Mucosa of descending colon (tissue), 3 donors: Measurements from ENCODE around the gene EYA2. TPM values are rescaled to one million over a fixed set of nuclear protein-coding genes. Genes with fewer than 3 reads are reported as not detected.

Source experiments
- ATAC-seq: fragments of 200-7000 bp; cut with Tn5 transposase; one replicate; pipeline ENCODE4 v1.9.1; 2020; ENCODE audit warnings: mild to moderate bottlenecking, moderate library complexity
- DNase-seq, 3 donors: peaks; one replicate each; pipeline ENCODE4 v3.0.0-alpha.2; 2020
- H3K36me3 ChIP-seq: fragments of 200-600 bp; one replicate; pipeline ENCODE4 v1.8.0; 2021; ENCODE audit warnings: low read depth, mild to moderate bottlenecking
- H3K4me1 ChIP-seq: fragments of 200-600 bp; one replicate; pipeline ENCODE4 v1.8.0; 2021; ENCODE audit warnings: low read depth, mild to moderate bottlenecking
- H3K4me3 ChIP-seq: fragments of 200-600 bp; one replicate; pipeline ENCODE4 v1.8.0; 2021; ENCODE audit warnings: mild to moderate bottlenecking
- H3K9me3 ChIP-seq: fragments of 200-600 bp; one replicate; pipeline ENCODE4 v1.8.0; 2021; ENCODE audit warnings: mild to moderate bottlenecking
- intact Hi-C, 2 donors: fragments of 100-400 bp; cut with DNase I in 1 of 2; cut with micrococcal nuclease in 1 of 2; formaldehyde crosslinking; loops; one replicate each; pipeline versions ENCODE4 v1.11.0 to v1.11.1; 2022; cut with DNase I, micrococcal nuclease
- total RNA-seq, 3 donors: library from RNA; stranded (reverse); fragmentation: NEBNext Ultra II Directional in 2 of 3; extraction: Animal tissue kit (Norgen Biotek cat#: 25700) in 2 of 3; gene quantifications; one replicate each; pipeline versions ENCODE4 v1.2.1 to v1.2.4, GENCODE V29; 2021 to 2023
- TF ChIP-seq, protein P1 (sequence below): fragments of 200-600 bp; IDR thresholded peaks from one replicate; pipeline ENCODE4 v1.8.0; 2022; ENCODE audit warnings: antibody characterized with exemption, mild to moderate bottlenecking
- donor health status: DM: no; HTN: no; CAD: no; lungs with moderate emphysema.
- donor health status: DM: no; HTN: no; CAD: no.
- donor health status: DM: no; HTN: yes; CAD: no.

EYA2 gene
- total RNA-seq, 3 donors from 2014 or later, result 14.3 to 22.3 (median 19.5) TPM

DNA sequence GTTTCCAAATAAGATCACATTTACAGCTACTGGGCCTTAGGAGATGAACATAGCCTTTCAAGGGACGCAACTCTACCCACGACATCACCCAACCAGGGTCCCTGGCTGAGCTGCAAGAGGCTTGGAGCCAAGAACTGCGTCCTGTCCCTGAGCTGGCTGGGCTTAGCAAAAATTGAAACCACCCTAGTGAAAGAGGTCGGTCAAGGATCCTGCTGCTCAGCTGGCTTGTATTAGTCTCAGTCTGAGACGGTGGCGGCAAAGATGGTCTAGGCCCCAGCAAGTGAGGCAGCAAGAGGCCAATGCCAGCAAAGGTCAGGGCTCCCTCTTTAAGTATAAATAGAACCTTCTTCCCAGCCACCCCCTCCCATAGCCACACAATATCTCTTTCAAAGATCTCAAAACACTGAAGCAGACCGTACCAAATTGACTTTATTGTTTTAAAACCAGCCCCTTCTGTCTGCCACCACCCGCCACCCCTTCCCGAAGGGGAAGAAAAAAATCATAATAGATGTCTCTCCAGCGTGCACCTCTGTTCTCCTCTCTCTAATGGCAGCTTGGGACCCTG, 140.5 kb downstream of the EYA2 start:
- no peak overlapping the region for H3K4me3 ChIP-seq
- DNase-seq, result no peak
- H3K9me3 ChIP-seq, result no peaks in the 10 kb centered on the region
- TF ChIP-seq, protein P1, sequence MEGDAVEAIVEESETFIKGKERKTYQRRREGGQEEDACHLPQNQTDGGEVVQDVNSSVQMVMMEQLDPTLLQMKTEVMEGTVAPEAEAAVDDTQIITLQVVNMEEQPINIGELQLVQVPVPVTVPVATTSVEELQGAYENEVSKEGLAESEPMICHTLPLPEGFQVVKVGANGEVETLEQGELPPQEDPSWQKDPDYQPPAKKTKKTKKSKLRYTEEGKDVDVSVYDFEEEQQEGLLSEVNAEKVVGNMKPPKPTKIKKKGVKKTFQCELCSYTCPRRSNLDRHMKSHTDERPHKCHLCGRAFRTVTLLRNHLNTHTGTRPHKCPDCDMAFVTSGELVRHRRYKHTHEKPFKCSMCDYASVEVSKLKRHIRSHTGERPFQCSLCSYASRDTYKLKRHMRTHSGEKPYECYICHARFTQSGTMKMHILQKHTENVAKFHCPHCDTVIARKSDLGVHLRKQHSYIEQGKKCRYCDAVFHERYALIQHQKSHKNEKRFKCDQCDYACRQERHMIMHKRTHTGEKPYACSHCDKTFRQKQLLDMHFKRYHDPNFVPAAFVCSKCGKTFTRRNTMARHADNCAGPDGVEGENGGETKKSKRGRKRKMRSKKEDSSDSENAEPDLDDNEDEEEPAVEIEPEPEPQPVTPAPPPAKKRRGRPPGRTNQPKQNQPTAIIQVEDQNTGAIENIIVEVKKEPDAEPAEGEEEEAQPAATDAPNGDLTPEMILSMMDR, result no peak
- H3K36me3 ChIP-seq, result no peaks in the 10 kb centered on the region
- no peak for ATAC-seq
- no peaks in the 10 kb centered on the region for H3K4me1 ChIP-seq
- intact Hi-C loops, result no loop called here

DNA sequence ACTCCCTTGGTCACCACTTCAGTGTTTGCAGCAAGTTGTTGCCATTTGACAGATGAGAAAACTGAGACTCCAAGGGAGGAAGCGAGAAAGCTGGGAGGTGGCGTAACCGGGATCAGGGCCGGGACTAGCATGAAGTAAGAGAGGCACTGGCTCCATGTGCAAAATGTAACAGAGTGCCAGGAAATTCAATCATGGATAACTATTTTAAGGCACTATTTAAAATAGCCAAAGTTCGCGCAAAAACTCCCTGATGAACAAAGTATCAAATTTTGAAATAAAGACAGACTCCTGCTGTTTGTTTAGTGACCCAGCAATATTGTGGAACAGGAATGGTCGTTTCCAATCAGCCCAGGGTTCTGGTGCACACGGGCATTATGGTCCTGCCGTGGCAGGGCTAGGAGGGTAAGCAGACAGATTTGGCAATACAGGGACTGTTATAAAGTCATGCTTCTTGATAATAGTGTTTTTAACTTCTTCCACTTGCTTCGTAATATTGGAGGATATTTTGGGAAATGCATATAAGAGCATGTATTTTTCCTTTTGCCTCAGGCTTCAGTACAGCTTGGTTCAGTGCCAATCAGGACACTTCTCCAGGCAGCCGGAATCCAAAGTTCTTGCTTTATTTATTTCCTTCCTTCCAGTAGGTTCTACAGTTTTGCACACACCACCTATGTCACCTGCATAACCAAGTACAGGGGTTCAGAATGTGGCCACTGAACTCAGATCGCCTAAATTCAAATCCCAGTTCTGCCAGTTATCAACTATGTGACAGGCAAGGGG, 141.6 kb downstream of the EYA2 start:
- no peak for ATAC-seq
- TF ChIP-seq, protein P1, result no peak
- Histone ChIP-seq H3K4me3 (no peak overlapping the region), H3K4me1 (no peaks in the 10 kb centered on the region), H3K9me3 (no peaks in the 10 kb centered on the region), H3K36me3 (no peaks in the 10 kb centered on the region)
- intact Hi-C loops, result no loop called here
- no peak for DNase-seq

DNA sequence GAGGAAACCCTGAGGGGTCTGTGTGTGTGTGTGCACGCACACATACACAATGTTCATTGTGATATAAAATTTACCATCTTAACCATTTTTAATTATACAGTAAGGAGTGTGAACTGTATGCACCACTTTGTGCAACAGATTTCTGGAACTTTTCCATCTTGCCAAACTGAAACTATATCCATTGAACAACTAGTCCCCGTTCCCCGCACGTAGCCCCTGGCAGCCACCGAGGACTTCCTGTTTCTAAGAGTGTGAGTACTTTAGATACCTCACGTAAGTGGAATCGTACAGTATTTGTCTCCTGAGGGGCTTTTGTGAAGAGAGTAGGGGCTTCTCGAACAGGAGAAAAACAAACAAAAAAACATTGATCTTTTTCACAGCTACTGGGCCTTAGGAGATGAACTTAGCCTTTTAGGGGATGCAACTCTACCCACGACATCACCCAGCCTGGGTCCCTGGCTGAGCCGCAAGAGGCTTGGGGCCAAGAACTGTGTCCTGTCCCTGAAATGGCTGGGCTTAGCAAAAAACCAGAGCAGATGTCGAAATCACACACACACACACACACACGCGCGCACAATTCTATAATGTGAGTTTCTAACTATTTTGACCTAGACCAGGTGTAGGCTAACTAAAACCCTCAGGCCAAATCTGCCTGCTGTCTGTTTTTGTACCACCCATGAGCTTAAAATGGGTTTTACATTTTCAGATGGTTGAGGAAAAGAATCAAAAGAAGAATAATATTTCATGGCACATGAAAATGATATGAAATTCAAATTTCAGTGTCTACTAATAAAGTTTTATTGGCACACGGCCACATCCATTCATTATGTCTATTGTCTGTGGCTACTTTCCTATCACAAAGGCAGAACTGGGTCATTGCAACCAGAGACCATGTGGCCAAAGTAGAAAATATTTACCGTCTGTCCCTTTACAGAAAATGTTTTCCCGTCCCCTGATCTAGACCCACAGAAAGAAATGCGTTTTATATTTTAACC, 144.2 kb downstream of the EYA2 start:
- TF ChIP-seq, protein P1, result no peak
- H3K36me3 ChIP-seq, result no peaks in the 10 kb centered on the region
- no peak for ATAC-seq
- H3K4me1 ChIP-seq, result no peaks in the 10 kb centered on the region
- no peak for DNase-seq
- H3K9me3 ChIP-seq, result no peaks in the 10 kb centered on the region
- H3K4me3 ChIP-seq, result no peak overlapping the region
- intact Hi-C loops, result no loop called here

DNA sequence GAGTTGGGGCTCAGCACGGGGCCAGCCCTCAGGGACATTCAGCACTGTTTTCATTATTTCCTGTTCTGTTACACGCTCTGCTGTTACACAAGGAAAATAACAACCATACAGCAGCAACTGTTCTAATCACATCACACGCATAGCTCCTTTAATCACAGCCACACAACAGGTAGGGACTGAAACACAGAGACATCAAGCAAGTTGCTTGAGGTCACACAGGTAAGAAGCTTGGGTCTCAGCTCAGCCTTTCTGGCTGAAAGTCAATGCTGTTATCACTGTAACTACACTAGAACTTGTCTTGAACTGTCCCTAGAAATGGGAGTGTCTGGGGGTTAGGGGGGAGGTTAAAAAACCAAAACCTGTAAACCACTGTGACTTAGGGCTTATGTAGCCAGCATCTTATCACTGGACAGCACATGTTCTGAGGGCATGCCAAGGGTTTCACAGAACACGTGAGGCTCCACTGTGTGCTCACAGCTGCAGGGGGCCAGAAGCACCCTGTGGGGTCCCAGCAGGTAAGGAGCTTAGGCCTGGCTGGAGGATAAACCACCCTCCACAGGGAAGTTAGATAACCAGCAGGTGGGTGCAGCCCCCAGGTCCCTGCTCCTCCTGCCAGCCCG, 146.0 kb downstream of the EYA2 start:
- Histone ChIP-seq H3K4me3 (no peak overlapping the region), H3K4me1 (no peaks in the 10 kb centered on the region), H3K36me3 (no peaks in the 10 kb centered on the region), H3K9me3 (peaks cover 5% of the 10 kb centered on the region)
- TF ChIP-seq, protein P1, result no peak
- DNase-seq (no peak), ATAC-seq (no peak)
- intact Hi-C loops, result no loop called here

DNA sequence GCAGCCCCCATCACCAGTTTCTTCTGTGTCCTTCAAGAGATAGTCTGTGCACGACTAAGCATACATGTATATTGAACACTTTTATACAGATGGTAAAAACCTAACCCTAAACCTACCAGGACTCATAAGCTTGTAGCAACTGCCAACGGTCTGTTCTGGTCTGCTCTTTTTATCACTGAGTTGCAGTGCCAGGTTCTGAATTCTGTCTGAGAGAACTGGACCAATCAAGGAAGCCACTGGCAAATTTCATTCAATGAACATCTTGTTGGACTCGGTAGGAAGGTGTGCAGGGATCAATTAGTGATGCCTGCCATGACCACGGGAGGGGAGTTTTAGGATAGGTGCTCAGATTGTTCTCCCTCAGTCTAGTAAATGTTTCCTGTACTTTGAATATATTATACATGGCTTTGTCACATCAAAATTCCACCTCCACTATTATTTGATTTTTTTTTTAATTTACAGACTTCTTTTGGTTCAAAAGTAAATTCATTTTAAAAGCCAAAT, 146.8 kb downstream of the EYA2 start:
- H3K36me3 ChIP-seq, result no peaks in the 10 kb centered on the region
- peaks cover 5% of the 10 kb centered on the region for H3K9me3 ChIP-seq
- no peak overlapping the region for H3K4me3 ChIP-seq
- no peaks in the 10 kb centered on the region for H3K4me1 ChIP-seq
- DNase-seq (no peak), ATAC-seq (no peak)
- TF ChIP-seq, protein P1, result no peak
- intact Hi-C loops, result no loop called here
